HCT116 (cell line): ENCODE measurements around the gene NDN.

Source experiments
- ATF3 ChIP-seq: IDR thresholded peaks from 2 replicates; pipeline ENCODE4 v1.6.1; 2012
- CTCF ChIP-seq, 3 experiments: fragments of 200-600 bp in 1 of 3; sonication (generic) in 1 of 3; IDR thresholded peaks in 2 of 3; conservative IDR thresholded peaks in 1 of 3; 2 replicates each; pipeline ENCODE4 v1.5.1; 2012 to 2017; ENCODE audit warnings: low read depth in 2 of 3, low read length in 2 of 3, antibody characterized with exemption in 1 of 3, borderline replicate concordance in 1 of 3, control low read depth in 1 of 3, mild to moderate bottlenecking in 1 of 3, mixed read lengths in 1 of 3, mixed run types in 1 of 3, moderate library complexity in 1 of 3; ENCODE audit not compliant: insufficient read depth in 1 of 3
- ELF1 ChIP-seq: IDR thresholded peaks from 2 replicates; pipeline ENCODE4 v1.6.1; 2012; ENCODE audit warnings: low read depth, borderline replicate concordance
- POLR2A ChIP-seq: IDR thresholded peaks from 2 replicates; pipeline ENCODE4 v1.7.0; 2011; ENCODE audit warnings: borderline replicate concordance; ENCODE audit not compliant: insufficient read depth, insufficient read length; ENCODE audit errors: extremely low read depth
- SIN3A ChIP-seq: IDR thresholded peaks from 2 replicates; pipeline ENCODE4 v1.6.1; 2012; ENCODE audit warnings: low read depth
- SP1 ChIP-seq: IDR thresholded peaks from 2 replicates; pipeline ENCODE4 v1.6.1; 2012; ENCODE audit warnings: low read depth
- TCF7L2 ChIP-seq: IDR thresholded peaks from 2 replicates; pipeline ENCODE4 v1.7.0; 2011; ENCODE audit warnings: borderline replicate concordance, inconsistent platforms; ENCODE audit not compliant: insufficient read depth, insufficient read length; ENCODE audit errors: extremely low read depth
- YY1 ChIP-seq: IDR thresholded peaks from 2 replicates; pipeline ENCODE4 v1.6.1; 2011; ENCODE audit warnings: low read length, low read depth, moderate library complexity, mild to moderate bottlenecking; ENCODE audit not compliant: insufficient replicate concordance; ENCODE audit errors: extremely low read depth
- ZFX ChIP-seq: fragments of 450-650 bp; IDR thresholded peaks from 2 replicates; pipeline ENCODE4 v1.6.1; 2017
- ZNF274 ChIP-seq: fragments of 200-500 bp; sonication (Bioruptor generic); IDR thresholded peaks from 2 replicates; pipeline ENCODE4 v1.6.1; 2014; ENCODE audit warnings: mild to moderate bottlenecking, low read depth, low read length, inconsistent platforms

- TF ChIP-seq ATF3 (no peak), CTCF (IDR thresholded peaks at IDR 0.05 in 2 of 3, conservative IDR thresholded peaks at IDR 0.05 in 1 of 3; ENCODE audit: borderline replicate concordance in 1 of 3, insufficient read depth in 1 of 3, low read depth in 2 of 3, low read length in 2 of 3) (no peak), ELF1 (no peak), YY1 (no peak), SP1 (no peak), SIN3A (no peak), TCF7L2 (no peak), POLR2A (no peak), ZFX (no peak), ZNF274 (no peak)
Observed at GRCh38 chr15:23695282-23695681, 8.2 kb upstream of the NDN start.
